GM21515 (cell line): ENCODE data around the gene TBL1X.

Experiments used
- ATAC-seq: cut with Tn5 transposase; IDR thresholded peaks from one replicate; pipeline ENCODE4 v1.9.1; 2021; ENCODE audit not compliant: unreplicated experiment

TBL1X gene

DNA sequence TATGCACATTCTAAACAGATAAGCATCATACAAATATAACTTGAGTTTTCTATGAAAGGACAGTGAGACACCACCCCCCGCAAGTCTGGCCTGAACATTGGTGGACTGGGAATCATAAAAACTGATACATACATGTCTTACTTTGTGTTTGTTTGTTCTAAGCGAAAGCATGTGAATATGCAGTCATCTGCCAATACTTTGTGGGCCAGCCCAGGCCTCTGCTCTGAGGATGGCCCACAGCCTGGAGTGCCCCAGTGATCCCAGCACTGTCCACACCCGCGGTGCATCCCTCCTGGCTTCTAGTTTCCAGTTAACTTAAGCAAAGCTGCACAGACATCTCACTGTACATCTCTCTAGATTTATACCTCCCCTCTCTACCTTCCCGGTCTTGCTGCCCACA, 154.3 kb downstream of the TBL1X start:
- ATAC-seq = no peak

DNA sequence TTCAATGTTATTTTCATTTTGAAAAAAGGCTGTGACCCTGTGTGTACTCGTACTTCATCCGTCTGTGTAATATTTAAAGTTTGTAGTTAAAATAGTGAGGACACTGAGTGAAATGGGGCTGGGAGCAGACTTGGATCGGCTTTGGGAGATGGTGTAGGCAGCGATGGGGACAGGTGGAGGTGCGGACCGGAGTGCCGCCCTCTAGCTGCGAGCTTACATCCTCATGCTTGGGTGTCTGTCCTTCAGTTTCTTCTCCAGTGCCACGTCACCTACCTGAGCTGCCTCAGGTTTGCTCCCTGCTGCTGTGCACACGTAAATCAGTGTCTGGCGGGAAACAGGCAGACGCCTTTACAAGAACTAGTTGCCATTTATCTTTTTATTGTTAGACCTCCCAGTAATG, 154.7 kb downstream of the TBL1X start:
- ATAC-seq = no peak

DNA sequence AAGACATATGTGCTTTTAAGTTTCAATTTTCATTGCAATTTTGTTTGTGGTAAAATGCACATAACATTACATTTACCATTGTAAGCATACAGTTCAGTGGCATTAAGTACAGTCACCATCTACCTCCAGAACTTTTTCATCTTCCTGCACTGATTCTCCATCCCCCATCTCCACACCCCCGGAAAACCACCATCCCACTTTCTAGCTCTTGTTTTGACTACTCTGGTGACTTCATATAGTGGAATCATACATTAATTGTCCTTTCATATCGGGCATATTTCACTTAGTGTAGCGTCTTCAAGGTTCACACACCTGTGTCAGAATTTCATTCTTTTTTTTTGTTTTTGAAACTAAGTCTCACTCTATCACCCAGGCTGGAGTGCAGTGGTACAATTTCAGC, 157.3 kb downstream of the TBL1X start:
- no peak for ATAC-seq

DNA sequence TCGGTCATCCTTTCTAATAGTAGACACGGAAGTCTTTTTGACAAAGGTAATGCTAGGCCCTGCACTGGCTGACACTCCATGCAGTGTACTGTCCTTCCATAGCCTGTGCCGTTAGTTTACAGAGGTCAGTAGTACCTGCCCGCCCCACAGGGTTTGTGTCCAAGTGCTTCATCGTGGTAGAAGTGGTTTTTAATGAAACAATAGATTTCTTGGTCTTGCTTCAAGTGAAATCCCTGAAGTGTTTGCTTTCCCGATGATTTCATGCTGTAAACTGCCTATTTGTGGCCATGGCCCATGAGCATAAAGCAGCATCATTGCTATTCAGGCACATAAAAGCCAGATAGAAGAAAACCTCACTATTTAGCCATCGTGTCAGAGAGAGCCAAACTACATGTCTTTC, 161.5 kb downstream of the TBL1X start:
- ATAC-seq = no peak

DNA sequence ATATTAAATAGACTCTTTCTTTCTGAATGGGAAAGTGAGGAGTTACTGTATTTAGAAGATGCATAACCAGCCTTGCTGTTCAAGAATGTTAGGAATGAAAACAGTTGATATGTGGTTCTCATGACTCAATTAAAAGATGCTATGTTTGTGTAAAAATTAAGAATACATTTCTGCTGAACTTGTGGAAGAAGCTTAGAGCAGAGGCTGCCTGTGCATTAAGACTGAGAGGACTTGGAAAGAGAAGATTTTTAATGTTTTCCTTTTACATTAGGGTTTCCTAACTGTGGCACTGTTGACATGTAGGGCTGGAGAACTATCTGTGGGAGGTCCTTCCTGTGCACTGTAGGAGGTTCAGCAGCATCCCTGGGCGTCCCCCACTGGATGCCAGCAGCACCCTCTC, 163.1 kb downstream of the TBL1X start:
- no peak for ATAC-seq

DNA sequence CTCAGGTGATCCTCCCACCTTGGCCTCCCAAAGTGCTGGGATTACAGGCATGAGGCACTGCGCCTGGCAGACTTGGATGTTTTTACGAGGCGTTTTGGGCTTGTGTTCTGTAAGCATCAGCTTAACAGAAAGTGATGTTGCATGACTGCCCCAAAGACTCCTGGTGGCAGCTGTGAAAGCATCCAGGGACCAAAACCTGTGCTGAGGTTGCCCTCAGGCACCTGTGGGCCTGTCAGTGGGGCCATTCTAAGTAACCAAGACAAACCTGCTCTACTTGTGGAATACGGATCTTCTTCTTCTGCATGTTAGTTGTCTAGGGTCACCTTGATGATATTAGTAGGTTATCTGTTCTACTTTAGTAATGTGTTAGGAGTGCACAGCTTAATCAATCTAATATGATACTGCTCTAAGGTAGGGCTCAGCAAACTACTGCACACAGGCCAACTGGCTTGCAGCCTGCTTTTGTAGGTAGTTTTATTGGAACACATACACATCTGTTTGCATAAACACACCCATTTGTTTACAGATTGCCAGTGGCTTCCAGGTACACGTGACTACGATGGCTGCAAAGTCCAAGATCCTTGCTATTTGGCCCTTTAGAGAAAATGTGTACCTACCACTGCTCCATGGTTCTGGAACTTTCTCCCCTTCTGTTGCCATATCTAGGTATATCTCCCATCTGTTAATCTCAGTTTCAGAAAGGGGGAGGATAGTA, 164.1 kb downstream of the TBL1X start:
- no peak for ATAC-seq

DNA sequence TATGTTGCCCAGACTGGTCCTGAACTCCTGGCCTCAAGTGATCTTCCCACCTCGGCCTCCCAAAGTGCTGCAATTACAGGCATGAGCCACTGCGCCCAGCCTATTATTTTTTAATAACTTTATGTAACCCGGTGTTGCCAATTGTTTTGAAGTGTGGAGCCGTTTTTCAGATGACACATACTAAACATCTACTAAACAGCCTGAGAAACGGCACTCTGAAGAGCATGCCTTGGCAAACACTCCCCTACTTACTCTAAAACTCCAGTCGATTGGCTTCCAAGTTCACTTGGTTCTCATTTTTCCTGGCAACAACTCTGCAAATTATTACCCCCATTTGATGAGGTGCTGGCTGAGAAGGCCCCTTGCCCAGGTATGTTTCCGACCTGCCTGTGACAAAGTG, 169.7 kb downstream of the TBL1X start:
- no peak for ATAC-seq

DNA sequence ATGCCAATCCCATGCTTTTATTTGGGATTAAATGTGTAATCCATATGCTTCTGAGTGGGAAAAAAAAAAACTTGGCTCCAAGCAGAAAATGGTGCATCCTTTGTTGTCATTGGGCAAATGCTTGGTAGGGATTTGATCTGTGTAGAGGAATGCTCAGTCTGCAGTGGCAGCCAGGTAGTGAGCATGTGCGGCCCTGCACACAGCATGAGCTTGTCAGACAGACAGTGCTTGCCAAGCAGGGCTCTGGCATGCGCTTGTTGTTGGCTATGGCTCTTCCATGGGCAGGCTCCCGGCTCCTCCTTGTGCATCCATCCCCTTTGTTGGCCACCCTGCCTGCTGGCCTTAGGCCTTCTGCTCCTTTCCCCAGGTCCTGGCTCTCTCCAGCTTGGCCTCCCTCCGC, 170.5 kb downstream of the TBL1X start:
- ATAC-seq = no peak

DNA sequence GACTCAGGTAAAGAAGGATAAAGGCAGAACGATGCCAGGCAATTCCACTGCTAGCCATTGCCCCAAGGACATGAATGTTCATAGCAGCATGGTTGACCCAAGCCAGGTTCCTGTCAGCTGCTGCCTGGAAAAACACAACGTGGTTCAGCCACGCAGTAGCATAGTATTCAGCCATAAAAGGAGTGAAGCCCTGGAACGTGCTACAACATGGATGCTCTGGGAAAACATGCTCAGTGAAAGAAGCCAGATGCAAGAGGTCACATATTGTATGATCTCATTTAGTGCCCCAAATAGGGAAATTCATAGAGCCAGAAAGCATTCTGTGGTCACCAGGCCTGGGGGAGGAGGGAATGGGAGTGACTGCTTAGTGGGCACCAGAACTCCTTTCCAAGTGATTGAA, 170.9 kb downstream of the TBL1X start:
- no peak for ATAC-seq

DNA sequence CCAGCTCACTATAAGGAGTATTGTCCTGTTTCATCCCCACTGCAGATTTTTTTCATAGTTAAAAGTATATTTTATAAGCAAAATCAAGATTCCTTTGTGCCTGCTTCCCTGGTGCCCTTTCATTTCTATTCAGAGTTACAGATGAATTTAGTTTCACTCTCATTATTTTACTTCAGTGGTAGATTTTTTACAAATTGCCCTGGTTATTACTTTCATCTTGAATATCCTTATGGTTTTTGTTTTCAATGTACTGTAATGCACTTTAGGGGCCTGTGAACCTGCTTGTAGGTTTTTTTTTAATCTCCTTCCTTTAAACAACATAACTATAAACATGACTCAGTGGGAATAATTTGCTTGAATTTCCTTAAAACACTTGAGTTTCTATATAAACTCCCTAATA, 174.0 kb downstream of the TBL1X start:
- no peak for ATAC-seq

DNA sequence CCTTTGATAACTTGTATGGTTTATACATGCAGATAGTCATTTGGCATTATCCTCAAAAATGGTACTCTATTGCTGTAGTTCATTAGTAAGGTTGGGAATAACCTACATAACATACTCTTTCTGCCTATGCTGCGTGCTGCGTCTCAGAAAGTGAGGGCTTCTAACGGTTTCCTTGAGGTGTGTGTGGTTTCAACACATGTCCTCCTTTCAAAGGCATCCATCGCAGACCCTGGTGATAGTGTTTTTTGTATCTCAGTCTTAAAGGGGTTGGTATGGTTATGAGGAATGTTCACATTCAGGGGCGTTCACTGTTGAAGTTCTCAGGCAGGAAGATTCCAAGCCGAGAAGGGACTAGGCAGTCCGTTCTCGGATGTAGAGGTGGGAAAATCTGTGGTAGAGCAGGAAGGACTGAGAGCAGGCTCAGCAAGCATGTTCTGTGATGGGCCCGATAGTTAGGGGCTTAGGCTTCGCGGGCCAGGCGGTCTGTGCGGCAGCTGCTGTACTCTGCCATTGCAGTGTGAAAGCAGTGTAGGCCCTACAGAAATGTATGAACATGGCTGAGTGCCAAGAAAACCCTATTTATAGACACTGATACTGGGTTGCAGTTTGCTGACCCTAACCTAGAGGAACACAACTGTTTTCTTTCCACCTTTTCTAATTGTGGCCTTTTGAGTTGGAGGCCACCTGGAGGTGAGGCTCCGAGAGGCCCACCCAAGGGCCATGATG, 177.6 kb downstream of the TBL1X start:
- no peak for ATAC-seq

DNA sequence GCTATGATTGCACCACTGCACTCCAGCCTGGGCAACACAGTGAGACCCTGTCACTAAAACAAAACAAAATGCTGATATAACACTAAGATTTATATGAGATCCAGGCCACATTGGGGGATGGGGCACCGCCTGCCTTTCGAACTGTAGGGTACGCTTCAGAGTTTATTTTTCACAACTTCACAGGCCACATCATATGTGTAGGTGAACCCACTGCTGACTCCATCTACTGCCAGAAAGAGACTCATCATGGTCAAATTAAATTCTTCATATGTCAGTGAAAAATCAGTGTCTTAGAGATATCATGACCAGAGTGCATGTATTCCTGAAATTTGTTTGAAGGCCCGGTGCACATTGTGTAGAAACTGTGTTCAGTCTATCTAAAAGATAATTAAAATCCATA, 178.9 kb downstream of the TBL1X start:
- ATAC-seq = no peak

DNA sequence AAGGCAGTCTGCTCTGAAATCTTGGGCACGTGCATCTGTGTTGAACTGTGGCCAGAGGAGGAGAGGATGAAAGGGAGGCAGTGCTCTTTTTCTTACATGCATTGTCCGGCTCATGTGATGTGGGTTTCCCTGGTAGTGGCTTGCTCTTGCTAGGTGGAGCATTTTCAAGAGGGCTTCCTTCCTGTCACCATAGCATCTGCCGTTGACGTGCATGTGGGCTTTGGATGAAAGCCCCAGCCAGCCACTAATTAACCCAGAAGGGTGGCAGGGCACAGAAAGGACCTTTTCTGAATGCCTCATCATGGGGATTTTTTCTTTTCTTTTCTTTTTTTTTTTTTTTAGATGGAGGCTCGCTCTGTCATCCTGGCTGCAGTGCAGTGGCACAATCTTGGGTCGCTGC, 179.5 kb downstream of the TBL1X start:
- no peak for ATAC-seq

DNA sequence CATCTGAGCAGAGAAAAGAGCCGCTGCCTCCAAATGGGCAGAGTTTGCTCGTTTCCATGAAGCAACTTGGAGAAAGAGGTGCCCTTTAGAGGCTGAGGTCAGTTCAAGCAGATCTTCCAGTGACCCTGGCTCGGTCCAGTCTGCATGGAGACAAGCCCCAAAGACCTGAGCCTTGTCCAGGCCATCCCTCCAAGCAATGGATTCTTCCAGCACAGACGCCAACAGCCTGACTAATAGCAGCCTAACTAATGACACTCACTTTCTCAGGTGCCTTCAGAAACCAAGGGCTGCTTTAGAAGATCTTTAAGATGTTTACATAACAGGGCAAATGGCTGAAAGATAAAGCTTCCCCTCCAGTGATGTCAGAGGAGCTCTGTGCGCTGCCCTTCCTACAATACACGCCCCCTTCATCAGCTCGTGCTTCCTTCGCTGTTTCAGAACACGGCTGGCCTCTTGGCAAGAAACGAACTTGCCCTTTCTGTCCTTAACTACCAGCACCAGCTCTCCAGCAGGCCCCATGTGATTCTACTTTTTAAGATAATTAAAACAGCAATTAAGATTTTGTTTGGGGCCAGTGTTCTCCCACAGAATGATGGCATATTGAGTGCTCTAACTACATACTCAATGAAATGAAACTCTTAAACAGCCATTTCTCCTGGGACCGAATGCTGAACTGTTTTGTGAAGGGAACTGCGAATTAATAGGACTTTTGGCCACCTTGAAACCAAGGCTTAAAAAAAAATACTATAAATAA, 181.8 kb downstream of the TBL1X start:
- ATAC-seq = no peak

DNA sequence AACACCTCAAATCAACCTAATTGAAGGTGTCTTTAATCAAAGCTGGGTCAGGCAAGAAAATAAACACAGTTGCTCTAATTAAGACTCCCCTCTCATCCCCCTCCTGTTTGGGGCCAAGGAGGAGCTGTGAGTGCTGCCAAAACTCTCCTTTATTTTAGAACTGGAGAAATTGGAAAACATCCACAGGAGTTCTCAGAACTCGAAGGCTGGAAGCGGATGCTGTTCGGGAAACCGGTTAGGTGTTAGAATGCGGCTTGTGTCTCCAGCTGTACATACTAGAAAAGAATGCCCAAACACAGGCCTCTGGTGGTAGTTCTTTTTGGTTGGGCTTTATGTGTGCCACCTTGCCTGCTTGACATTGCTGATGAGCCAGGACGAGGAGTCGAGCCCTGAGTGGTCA, 182.6 kb downstream of the TBL1X start:
- no peak for ATAC-seq

DNA sequence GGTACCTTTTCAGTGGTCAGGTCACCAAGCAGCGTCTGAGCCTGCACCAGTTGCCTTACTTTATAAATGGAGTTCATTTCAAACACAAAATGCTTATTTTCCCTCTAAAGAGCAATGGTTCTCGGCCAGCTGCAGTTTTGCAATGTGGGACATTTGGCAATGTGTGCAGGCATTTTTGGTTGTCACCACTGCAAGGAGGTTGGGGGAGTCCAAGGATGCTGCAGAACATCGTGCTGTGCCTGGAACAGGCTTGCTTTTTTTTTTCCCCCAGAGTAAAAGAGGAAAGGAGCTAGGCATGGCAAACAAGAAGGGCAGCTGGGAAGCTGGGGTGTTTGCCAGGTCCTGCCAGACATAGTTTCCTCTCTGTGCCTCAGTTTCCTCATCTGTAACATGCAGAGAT, 185.2 kb downstream of the TBL1X start:
- ATAC-seq = no peak

DNA sequence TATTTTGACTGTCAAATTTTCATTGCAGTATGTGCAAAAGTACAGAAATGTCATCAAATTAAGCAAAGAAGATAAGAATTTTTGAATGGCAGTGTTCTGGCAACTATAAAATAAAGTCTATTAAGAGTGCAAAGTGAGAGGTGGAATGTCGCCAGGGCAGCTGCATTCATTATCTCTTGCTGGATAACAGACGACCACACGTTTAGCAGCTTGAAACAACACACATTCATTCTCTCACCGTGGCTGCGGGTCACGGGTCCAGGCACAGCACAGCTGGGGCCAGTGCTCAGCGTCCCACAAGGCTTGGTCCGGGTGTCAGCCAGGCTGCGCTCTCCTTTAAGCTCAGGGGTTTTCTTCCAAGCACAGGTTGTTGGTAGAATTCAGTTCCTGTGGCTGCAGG, 186.9 kb downstream of the TBL1X start:
- ATAC-seq = no peak

DNA sequence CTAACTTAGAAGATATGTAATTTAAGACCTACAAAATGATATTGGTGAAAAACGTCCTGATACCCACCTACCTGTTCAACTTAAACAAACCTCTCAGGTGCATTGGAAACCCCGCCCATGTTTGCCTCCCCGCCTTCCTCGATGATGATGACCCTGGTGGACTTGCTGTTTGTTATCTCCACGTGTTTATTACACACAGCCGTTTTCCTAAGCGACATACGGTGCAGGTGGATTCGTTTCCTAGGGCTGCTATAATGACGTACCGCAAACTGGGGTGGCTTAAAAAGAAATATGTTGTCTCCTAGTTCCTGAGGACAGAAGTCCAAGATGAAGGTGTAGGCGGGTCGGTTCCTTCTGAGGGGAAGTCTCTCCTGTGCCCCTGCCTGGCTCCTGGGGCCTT, 190.1 kb downstream of the TBL1X start:
- no peak for ATAC-seq

DNA sequence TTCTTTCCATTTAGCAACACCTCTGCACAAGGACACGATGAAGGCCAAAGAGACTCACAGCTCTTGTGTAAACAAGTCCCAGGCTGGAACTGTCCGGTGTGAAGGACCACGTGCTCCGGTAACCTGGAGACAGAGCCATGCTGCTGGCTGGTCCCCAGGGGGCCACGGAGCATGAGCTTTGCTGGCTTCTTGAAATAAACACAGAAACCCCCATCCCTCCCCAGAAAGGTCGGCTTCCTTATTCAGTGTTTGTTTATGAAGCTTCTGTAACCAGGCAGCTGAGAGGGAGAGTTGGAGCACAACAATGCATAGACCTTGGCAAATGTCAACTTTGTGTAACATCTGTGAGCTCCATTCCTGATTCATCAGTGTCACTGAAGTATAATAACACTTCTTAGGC, 191.4 kb downstream of the TBL1X start:
- ATAC-seq = no peak

DNA sequence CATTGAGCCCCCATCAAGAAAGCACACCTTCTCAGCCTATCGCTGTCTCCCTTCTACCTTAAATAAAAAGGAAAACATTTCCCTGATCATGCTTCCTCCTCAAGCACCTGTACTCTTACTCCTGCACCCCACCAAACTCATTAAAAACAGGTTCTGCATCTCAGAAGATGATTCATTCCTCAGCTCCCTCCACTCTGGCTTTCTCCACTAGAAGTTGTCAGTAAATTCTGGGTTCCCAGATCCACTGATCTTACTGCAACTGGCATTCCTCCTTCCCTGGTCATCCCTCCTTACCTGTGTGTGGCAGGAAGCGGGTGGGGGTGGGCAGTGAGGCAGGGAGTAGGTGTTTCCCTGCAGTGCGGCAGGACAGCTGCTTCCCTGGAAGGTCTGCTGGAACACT, 192.0 kb downstream of the TBL1X start:
- ATAC-seq = no peak

DNA sequence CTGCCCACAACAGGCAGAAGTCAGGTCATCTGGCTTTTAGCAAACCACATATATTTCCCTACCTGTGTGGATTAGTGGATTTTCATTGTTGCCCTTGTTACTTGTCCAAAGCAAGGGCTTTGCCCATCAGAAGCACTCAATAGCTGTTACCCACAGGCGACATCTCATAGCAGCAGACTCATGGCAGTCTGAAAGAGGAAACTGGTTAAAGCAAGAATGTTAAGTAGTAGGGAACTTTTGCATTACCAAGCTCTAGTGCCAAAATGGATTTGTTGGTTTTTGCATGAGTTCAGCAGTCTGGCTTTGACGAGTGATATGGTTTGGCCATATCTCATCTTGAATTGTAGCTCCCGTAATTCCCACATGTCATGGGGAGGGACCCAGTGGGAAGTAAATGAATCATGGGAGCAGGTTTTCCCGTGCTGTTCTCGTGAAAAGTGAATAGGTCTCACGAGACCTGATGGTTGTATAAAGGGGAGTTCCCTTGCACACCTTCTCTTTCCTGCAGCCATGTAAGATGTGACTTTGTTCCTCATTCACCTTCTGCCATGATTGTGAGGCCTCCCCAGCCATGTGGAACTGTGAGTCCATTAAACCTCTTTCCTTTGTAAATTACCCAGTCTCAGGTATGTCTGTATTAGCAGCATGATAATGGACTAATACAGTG, 192.9 kb downstream of the TBL1X start:
- no peak for ATAC-seq

DNA sequence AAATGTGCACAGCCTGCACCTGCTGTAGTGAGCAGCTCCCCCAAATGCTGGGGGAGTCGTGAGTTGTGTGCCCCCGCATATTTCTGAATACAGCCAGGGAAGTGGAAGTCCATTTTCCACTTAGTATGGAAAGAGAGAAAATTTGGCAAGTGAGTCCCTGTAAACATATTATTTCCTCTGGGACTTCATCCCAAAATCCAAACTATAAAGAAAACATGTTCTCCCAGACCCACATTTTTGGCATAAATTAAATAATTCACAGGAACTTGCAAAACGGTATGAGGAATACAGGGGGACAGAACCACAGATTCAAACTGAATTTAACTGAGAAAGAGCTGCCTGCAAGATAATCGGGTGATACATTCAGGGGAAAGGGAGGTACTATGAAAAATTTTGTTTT, 193.6 kb downstream of the TBL1X start:
- ATAC-seq = no peak
